COLO829 (cell line): ENCODE results near the gene GLOD4.

Experiments used
- DNase-seq: peaks from one replicate; pipeline ENCODE4 v3.0.0; 2012; ENCODE audit warnings: low spot score

The GLOD4 gene

GRCh38 chr17:740240-741017 lies 41.7 kb downstream of the GLOD4 start:
- DNase-seq = no peak

- no peak for DNase-seq
These were observed 44.4 kb downstream of the GLOD4 start for GRCh38 chr17:737561-738113.

GRCh38 chr17:733743-734142 lies 48.3 kb downstream of the GLOD4 start:
- no peak for DNase-seq

- no peak for DNase-seq
These were observed 49.0 kb downstream of the GLOD4 start for GRCh38 chr17:732902-733720.

GRCh38 chr17:732067-732901 lies 49.8 kb downstream of the GLOD4 start, which contains the start of gene TLCD3A:
Gene TLCD3A (plus strand): TSS chr17:732596. CDS start chr17:732648, 52 bp downstream.
- DNase-seq = no peak

GRCh38 chr17:731644-732066 lies 50.4 kb downstream of the GLOD4 start:
- no peak for DNase-seq

- no peak for DNase-seq
These were observed 53.2 kb downstream of the GLOD4 start for GRCh38 chr17:728911-729310.

GRCh38 chr17:726271-726919 lies 55.7 kb downstream of the GLOD4 start:
- no peak for DNase-seq

- no peak for DNase-seq
These were observed 56.3 kb downstream of the GLOD4 start for GRCh38 chr17:725746-726145.

- DNase-seq = no peak
These were observed 57.0 kb downstream of the GLOD4 start for GRCh38 chr17:725084-725483.

- no peak for DNase-seq
These were observed 60.5 kb downstream of the GLOD4 start for GRCh38 chr17:721540-721937.

GRCh38 chr17:720706-721539 lies 61.2 kb downstream of the GLOD4 start:
- DNase-seq = no peak

- no peak for DNase-seq
These were observed 64.0 kb downstream of the GLOD4 start for GRCh38 chr17:718075-718474.
